Hematopoietic multipotent progenitor cell (in vitro differentiated cells): ENCODE measurements around the gene SMAD9. TPM values are rescaled to one million over a fixed set of nuclear protein-coding genes. Genes with fewer than 3 reads are reported as not detected.

Experiments
- DNase-seq, 3 donors: peaks; one replicate each; pipeline ENCODE4 v3.0.0-alpha.2; 2011 to 2015; ENCODE audit warnings: low read depth in 2 of 3, low spot score in 2 of 3
- total RNA-seq: library from RNA; depleted of rRNA; stranded (reverse); fragments of >200 nt; gene quantifications from one replicate; pipeline ENCODE4 v1.2.3, GENCODE V29; 2012

SMAD9 gene
- total RNA-seq, 1 donor, result under 0.01 TPM

DNA sequence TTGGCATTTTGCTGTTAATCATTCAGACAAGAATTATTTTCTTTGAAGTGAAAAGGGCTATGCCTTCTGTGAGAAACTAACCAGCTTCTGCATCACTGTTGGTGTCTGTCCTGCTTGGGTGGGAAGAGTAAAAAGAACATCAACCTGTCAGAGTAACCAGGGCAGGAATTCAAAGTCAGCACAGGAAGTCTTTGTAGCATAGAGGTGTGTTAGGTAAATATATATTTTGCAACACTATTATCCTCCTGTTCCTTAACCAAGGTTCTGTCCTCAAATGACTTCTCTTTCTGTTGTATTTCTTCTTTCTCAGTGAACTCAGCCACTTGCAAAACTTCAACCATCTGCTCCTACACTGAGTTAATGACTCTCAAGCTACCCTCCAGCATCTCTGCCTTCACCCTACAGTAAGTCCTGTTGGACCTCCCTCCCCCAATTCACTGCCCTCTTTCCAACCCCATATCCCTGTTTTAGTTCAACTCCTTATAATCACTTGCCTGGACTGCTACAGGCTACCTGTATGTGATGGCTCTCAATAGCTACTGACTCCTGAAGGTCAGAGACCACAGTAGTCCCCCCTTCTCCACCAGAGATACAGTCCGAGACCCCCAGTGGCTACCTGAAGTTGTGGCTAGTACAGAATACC is 49.9 kb downstream of the SMAD9 start:
- DNase-seq, result no peak

DNA sequence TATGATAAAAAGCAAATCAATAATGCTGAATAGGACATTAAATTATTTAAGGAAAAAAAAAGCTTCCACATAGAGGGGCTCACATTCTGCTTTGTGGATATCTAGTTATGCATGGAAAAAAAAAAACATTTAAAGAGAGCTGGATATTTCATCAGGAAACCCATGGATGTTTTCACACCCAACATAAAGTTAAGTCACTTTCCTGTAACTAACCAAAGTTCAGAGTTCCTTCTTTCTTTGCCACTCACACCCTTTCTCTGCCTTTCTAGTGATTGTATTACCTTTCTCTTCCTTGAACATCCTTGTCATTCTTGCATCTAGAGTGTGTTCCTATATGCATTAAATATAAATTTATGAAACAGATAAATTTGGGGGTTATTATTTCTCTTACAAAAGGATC is 53.8 kb downstream of the SMAD9 start:
- no peak for DNase-seq

DNA sequence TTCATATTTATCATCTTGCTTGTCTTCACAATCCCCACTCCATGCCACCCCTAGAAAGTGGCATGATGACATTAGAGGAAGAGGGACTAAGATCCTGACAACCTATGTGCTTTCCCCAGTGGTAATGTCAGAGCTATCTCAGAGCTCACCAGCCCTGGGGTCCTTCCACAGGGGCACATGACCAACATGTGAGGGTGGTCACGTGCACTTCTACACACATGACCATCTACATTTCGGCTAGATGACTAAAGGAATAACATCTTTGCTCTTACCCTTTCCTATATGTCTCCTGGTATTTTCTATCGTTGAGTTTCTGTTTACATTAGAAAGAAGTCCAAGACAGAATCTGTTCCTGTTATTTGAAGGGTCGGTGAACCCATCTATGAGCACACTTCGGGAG is 54.8 kb downstream of the SMAD9 start:
- DNase-seq, result no peak

DNA sequence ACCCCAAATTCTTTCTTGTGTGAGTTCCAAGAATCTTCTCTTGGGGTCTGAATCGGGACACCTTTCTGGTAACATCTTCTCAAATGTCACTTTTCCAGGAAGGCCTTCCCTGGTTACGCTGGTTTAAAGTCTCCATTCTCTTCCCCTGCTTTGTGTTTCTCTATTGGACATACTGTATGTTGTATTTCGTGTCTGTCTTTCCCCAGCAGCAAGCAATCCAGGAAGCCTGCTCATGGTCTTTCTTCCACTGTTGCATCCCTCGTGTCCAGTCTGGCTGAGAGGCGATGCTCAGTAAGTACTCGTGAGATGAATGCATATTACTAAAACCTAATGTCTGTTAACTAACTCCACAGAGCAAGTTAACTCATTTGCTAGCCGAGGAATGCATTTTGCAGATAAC is 57.3 kb downstream of the SMAD9 start:
- DNase-seq, result no peak

DNA sequence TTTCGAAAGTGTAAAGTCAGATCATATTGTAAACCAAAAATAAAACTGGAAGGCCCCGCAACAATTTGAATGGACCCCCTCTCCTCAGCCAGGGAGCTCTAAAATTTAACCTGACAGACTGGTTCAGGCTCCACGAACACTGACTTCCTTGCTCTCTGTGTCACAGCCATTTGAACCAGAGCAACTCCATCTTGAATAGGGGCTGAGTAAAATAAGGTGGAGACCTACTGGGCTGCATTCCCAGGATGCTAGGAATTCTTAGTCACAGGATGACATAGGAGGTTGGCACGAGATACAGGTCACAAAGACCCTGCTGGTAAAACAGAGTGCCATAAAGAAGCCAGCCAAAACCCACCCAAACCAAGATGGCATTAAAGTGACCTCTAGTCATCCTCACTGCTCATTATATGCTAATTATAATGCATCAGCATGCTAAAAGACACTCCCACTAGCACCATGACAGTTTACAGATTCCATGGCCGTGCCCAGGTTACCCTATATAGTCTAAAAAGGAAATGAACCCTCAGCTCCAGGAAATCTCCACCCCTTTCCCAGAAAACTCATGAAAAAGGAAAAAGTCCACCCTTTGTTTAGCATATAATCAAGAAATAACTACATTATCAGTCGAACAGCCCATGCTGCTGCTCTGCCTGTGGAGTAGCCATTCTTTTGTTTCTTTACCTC is 57.9 kb downstream of the SMAD9 start:
- no peak for DNase-seq

DNA sequence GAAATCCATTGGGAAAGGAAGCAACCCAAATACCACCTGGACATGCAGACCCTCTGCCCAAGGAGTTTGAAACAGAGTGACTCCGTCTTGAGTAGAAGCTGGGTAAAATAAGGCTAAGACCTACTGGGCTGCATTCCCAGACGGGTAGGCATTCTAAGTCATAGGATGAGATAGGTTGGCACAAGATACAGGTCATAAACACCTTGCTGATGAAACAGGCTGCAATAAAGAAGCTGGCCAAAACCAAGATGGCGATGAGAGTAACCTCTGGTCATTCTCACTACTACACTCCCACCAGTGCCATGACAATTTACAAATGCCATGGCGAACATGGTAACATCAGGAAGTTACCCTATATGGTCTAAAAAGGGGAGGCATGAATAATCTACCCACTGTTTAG is 60.8 kb downstream of the SMAD9 start:
- no peak for DNase-seq

DNA sequence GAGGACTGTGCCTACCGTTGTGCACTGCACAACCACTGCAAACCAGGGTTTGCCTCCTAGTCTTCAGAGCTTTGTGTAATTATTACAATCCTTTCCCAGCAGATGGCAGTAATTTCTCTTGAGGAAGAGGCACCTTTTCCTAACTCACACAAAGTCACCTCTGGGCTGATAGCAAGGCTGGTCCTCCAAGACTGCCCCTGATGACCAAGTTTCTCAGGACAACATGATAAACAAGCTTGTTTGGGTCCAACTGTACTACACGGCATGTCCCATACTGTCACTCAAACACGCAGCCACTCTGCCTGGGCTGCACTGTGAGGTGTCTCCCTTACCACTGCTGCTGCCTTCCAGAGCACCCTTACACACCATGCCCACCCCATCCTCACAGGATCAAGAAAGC is 61.7 kb downstream of the SMAD9 start:
- peak in 2 of 3 donors; percentile 39 to 66 for DNase-seq

DNA sequence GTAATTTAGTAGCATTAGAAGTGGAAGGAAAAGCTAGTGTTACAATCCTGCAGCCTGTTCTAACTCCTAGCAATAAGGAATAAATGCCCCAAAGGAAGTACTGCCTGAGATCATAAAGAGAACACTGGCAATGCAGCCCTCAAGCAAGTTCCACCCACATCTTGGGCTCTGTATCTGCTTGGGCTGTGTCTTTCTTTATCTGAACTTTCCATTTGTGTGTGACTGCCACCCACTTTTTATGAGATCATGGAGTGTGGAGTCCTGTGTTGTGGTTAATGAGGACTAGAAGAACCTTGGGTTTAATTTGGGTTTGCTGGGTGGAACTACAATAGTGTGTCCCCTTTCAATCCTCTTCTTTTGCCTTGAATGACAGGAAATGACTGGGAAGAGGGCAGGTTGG is 62.8 kb downstream of the SMAD9 start:
- DNase-seq, result no peak

DNA sequence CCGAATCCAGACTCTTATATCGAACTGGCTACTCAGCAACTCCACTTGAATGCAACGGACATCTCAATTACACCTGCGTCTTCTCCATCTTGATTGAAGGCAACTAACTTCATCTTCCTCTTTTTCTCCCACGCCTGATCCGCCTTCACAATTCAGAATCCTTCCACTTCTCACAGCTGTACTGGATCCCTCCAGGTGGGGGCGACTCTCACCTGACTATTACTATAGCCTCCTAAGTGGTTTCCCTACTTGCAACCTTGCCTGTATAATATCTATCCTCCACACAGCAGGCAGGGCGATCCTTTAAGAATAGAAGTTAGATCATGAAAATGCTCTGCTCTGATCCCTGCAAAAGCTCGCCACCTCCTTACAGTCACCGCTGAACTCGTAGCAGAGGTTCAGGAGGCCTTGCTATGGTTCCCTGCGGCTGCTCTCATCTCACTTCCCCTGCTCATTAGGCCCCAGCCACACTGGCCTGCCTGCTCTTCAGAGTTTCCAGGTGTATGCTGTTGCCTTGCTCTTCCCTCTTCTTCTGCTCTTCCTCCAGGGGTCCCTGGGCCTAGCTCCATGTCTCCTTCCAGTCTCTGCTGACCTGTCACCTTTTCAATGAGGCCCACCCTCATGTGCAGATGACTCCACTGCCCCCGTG is 69.1 kb downstream of the SMAD9 start:
- peak in 1 of 3 donors; percentile 18 for DNase-seq

DNA sequence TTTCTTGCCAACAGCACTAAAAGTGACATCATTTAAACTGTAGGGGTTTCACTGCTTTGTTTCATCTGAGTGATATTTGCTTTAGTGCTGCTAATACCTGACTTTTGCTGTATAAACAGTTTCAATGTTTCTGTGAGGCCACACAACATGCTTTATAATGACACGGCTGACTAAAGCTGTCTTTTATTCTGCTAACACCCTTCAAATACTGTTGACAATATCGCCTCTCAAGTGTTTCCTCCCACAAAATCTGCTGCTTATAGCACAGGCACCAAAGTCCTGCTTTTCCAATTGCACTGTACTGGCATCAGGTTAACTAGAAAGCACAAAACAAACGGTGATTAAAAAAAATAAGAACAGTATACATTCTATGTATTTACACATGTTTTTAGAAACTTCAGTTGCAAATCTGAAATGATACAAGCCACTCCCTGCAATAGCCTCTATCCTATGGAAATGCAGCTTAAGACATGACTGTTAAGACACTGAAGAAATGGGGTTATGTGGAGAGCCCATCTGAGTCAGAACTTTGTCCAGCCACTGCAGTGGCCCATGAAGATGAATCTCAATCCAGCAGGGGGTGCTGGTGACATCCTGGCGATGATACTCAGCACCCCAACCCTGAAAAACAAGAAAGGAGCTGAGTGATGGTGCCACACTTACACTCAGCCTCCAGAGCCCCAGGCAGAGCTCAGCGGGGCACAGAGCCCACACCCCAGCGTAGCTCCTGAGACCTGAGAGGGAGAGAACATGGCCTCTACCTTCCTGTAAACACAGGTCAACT is 71.6 kb downstream of the SMAD9 start:
- peak in 1 of 3 donors; percentile 6 for DNase-seq

DNA sequence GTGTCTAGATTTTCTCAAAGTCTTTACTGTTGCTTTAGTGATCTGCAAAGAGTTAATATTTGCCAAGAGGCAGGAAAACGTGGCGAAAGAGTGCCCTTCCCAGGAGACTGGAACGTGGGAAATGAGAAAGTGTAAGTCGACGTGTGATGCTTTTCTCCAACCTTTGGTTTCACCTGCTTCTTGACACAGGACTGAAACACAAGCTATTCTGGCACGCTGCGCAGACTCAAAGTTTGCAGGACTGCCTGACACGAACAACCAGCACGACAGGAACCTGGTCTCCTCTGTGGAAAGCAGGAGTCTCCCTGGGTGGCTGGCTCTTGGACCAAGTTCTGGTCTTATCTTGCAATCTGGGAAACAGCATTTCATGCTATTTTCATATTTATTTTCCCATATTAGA is 72.4 kb downstream of the SMAD9 start:
- no peak for DNase-seq

DNA sequence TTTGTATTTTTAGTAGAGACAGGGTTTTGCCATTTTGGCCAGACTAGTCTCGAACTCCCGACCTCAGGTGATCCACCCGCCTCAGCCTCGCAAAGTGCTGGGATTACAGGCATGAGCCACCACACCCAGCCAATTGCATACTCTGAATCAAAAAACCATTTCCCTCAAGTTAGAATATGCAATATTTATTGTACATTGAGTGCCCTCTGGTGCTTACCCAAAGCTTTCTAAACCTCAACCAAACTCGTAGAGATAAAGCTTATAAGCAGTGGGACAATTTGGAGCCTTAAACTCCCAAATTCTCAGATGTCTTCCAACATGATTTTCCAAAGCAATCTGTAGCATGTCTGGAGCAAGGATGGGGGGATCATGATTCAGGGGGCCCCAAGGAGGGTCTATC is 78.6 kb downstream of the SMAD9 start:
- DNase-seq, result peak in 1 of 3 donors; percentile 51

DNA sequence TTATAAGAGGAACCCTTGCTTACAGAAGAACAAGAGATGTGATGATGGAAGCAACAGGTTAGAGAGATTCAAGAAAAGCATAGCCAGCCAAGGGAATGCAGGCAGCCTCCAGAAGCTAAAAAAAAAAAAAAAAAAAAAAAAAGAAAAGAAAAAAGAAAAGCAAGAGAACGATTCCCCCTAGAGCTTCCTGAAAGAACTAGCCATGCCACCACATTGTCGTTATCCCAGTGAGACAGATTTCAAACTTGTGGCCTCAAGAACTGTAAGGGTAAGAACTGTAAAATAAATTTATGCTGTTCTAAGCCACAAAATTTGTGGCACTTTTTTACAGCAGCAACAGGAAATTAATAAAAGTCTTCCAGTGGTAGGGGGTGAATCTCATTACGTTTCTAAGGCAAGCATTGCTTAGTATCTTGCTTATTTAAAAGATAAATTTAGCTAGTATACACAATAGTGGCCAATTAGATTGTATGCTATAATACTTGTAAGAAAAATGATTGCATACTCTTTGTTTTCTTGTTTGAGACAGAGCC is 79.3 kb downstream of the SMAD9 start:
- peak in 1 of 3 donors; percentile 27 for DNase-seq

DNA sequence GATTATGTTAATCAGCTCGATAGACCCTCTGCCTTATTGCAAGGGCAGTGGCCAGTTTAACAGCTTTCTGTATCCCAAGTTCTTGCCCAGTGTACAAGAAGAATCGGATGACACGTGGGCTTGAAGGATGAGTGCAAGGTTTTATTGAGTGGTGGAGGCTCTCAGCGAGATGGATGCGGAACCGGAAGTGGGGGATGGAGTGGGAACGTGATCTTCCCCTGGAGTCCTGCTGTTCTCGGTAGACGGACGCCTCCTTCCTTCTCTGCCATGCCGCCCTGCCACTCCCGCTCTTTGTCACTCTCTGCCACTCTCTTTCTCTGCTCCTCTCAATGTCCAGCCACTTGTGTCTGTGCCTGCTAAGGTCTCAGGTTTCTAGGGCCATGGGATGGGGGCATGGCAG is 80.1 kb downstream of the SMAD9 start:
- no peak for DNase-seq

DNA sequence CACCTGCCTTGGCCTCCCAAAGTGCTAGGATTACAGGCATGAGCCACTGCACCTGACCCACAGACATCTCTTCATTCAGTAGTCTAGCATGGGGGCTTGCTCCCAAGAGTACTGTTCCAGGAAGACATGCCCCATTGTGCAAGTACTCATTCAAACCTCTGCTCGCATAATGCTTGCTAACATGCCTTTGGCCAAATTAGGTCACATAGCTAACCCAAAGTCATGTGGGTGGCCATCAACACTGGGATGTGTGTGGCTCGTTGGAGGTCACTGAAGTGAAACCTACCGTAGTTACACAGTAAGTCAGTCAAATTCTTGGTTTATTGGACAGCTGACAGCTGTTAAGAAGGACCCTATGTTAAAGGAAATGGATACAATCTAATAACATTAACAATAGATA is 80.8 kb downstream of the SMAD9 start:
- no peak for DNase-seq

DNA sequence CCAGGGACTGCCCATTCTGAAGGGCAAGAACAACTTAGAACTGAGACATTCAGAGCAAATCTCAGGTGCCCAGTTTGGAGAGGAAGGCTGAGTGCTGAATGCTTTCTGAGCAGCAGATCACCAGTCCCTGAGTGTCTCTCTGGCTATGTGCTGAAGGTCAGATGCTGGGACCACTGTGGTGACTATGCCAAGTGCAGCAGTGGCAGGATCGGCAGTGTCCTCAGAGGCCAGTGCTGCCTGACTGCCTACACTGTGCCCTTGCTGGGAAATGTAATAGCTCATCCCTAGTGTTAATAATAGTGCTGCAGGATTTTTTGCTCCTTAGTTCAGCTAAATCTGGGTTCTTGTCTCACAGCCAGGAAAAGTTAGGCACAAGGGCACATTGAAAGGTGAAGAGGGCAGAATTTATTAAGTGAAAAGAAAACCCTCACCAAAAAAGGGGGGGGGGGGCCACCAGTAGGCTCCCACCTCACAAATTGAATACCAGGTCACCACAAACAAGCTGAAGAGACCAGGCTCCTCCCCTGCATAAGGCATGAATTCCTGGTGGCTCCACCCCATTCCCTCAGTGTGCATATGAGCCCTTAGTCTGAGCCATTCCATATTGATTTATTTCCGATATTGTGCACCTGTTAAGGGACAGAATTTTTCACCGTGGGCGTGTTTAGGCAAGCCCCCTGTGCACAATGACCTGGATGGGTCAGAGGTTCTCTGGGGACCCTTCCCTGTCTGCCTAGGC is 82.5 kb downstream of the SMAD9 start:
- no peak for DNase-seq

DNA sequence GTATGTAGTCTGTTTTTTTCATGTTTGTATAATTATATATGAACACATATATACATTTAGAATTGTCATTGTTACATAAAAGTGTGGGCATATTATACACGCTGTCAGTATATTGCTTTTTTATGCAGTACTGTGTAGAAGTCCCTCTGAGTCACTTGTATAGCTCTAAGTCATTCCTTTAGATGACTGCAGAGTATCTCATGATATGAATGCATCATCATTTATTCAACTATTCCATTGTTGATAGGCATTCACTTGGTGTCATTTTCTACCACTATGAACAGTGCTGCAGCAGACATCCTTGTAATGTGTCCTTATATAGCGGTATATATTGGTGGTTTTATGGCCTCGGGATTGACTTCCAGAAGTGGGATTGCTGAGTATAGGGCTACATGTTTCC is 85.7 kb downstream of the SMAD9 start:
- no peak for DNase-seq

DNA sequence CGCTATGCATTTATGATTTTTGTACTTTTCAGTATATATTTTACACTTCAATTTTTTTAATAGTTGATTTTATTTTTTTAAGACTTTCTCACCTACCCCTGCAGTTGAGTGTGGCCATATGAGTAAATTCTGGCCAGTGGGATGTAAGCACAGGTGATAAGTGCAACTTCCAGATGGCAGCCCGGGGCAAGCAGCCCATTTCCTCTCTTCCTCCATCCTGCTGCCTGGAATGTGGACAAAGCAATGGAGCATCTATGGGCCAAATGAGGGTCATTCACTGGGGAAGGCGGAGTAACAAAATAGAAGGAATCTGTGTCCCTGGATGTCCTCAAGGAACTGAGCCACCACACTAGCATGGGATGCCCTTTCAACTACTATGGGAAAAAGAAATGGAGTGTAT is 88.7 kb downstream of the SMAD9 start:
- no peak for DNase-seq

DNA sequence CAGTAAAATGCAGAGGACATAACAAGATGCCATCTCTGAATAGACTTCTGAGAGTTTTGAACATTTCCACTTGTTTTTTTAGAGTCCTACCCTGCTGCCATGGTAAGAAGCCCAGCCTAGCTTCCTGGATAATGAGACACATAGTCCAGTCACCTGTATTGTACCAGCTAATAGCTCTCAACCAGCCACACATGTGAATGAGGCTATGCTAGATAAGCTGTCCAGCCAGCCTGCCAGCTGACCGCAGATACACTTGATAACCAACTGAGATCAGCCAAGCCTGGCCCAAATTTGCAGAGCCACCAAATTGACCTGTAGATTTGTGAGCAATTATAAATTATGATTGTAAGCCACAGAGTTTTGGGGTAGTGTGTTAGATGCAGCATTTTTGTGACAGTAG is 90.3 kb downstream of the SMAD9 start:
- no peak for DNase-seq

DNA sequence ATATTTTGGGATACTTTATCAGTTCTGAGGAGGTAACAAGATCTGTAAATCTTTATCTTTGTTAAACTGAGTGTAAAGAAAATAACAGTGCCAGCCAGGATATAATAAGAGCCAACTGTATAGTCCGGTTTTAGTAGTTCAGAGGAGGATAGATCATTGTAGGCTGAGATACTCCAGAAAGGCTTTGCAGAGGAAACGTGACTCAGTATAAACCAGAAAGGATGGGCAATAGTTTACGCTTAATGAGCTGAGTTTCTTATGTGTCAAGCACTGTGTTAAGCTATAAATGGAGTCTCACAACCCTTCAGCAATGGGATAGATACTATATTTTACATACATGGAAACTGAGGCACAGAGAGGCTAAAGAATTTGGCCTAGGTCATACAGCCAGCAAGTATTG is 97.3 kb downstream of the SMAD9 start:
- no peak for DNase-seq
